Heart left ventricle (tissue), 16 donors: ENCODE results near the gene CYP20A1. TPM values are rescaled to one million over a fixed set of nuclear protein-coding genes. Genes with fewer than 3 reads are reported as not detected.

Source experiments
- ATAC-seq, 4 donors: fragments of 200-7000 bp; cut with Tn5 transposase; one replicate each; pipeline ENCODE4 v1.9.1; 2020 to 2022; ENCODE audit warnings: moderate library complexity in 4 of 4, mild to moderate bottlenecking in 3 of 4, moderate number of reproducible peaks in 1 of 4
- DNase-seq, 5 donors: peaks; one replicate each; pipeline ENCODE4 v3.0.0-alpha.2; 2020
- H3K27ac ChIP-seq, 12 donors: fragments of 200-600 bp; sonication (generic) in 4 of 12; one replicate each; pipeline versions ENCODE4 v1.5.0 to v1.8.0; 2016 to 2022; ENCODE audit warnings: mild to moderate bottlenecking in 2 of 12
- H3K27me3 ChIP-seq, 9 donors: fragments of 200-600 bp; sonication (generic) in 2 of 9; one replicate each; pipeline versions ENCODE4 v1.5.1 to v1.8.0; 2016 to 2022; ENCODE audit warnings: mild to moderate bottlenecking in 3 of 9
- H3K36me3 ChIP-seq, 9 donors: fragments of 200-600 bp; sonication (generic) in 2 of 9; one replicate each; pipeline versions ENCODE4 v1.5.0 to v1.8.0; 2018 to 2022; ENCODE audit warnings: mild to moderate bottlenecking in 2 of 9
- H3K4me1 ChIP-seq, 12 donors: fragments of 200-600 bp; sonication (generic) in 4 of 12; one replicate each; pipeline versions ENCODE4 v1.5.0 to v1.8.0; 2016 to 2022; ENCODE audit warnings: mild to moderate bottlenecking in 3 of 12
- H3K4me3 ChIP-seq, 12 donors: fragments of 200-600 bp; sonication (generic) in 4 of 12; one replicate each; pipeline versions ENCODE4 v1.5.0 to v1.8.0; 2017 to 2022; ENCODE audit warnings: mild to moderate bottlenecking in 9 of 12, moderate library complexity in 4 of 12
- H3K9me3 ChIP-seq, 12 donors: fragments of 200-600 bp; sonication (generic) in 4 of 12; one replicate each; pipeline versions ENCODE4 v1.5.0 to v1.8.0; 2016 to 2022; ENCODE audit warnings: mild to moderate bottlenecking in 1 of 12
- POLR2A ChIP-seq, 2 donors: fragments of 450-650 bp; IDR thresholded peaks; one replicate each; pipeline ENCODE4 v1.6.1; 2017; ENCODE audit warnings: antibody characterized with exemption in 2 of 2, mild to moderate bottlenecking in 2 of 2, moderate library complexity in 2 of 2
- WGBS, 4 donors: extraction: QIAGEN DNeasy Blood & Tissue Kit in 2 of 4; methylation state at CpG; one replicate each; pipeline versions ENCODE4 v1.1.5 to v1.1.7; 2013 to 2018; 5-methylcytosine and 5-hydroxymethylcytosine counted together
- intact Hi-C, 10 donors: fragments of 100-400 bp; cut with DNase I; formaldehyde crosslinking; loops; one replicate each; pipeline versions ENCODE4 v1.11.1 to v1.14.2; 2022
- polyA plus RNA-seq, 2 donors: library from polyadenylated mRNA; stranded (reverse); fragments of 200-250 nt; gene quantifications; one replicate each; pipeline ENCODE4 v1.2.3, GENCODE V29; 2013
- total RNA-seq, 9 donors: library from RNA; depleted of rRNA in 2 of 9; stranded (reverse); fragments of >200 nt in 2 of 9; fragmentation: NEBNext Ultra II Directional in 3 of 9; extraction: Animal tissue kit (Norgen Biotek cat#: 25700) in 3 of 9; gene quantifications; one replicate each; pipeline versions ENCODE4 v1.1.0 to v1.2.4, GENCODE V29; 2016 to 2023
- TF ChIP-seq, protein P1 (sequence below), 12 donors: fragments of 200-600 bp; sonication (generic) in 4 of 12; IDR thresholded peaks; one replicate each; pipeline versions ENCODE4 v1.5.0 to v1.8.0; 2018 to 2022; ENCODE audit warnings: antibody characterized with exemption in 12 of 12, mild to moderate bottlenecking in 5 of 12
- donor health status: ischemic (EF 13 %, LVEDD 7.1; RV severe dilation, severe dysfunction).
- donor health status: healthy with polysubstance abuse.
- donor health status: DM: no; HTN: yes; CAD: no.
- donor health status: DM: no; HTN: no; CAD: no.
- donor health status: ischemic (EF 25% LVEDD 6.9; RV normal size, moderate dysfunction).
- donor health status: ischemic (EF 25% LVEDD 5.7; RV mildly dilated, moderate dysfunction).
- donor health status: healthy.
- donor health status: DM: yes; HTN: yes; CAD: no.
- donor health status: ischemic (EF 35%, LVEDD 5.7; RV mildly dilated, moderate dysfunction).
- donor health status: nonischemic (EF 11% LVEDD 7.7; RV severe dilation, severe dysfunction).
- donor health status: DM: yes; HTN: yes; CAD: no.
- donor health status: PGD.
- donor health status: ischemic (EF 29% LVEDD 5.4; RV normal size, mild dysfunction).
- donor health status: nonischemic (EF 23%, LVEDD 6.1; RV moderate dilation, normal function).

Gene CYP20A1
- total and polyA plus RNA-seq, 11 donors, result 5.9 to 18.8 (median 13.8) TPM

DNA sequence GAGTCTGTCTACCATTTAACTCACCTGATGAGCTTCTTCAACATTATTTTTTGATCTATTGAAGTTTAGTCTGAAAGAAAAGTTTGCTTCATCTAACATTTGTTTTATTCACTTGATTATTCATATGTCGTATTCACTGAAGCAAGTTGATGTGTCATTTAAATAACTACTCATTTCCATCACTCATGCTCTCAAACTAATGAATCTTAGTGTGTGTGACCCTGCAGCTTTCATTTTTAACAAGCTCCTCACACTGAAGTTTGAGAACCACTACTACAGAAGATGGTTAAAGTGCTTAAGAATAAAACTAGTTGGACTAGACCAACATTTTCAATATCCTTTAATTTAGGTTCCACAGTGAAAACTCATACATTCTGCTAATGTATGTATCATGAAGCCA lies 87.5 kb downstream of the CYP20A1 start:
- WGBS, 4 donors, result 91 to 98% (median 97%) methylated on average over 1 of the region's 1 CpG
- ATAC-seq, result no peak
- DNase-seq, result no peak
- no peak overlapping the region for H3K4me3 ChIP-seq
- no peaks in the 10 kb centered on the region for H3K36me3 ChIP-seq
- H3K9me3 ChIP-seq, result no peaks in the 10 kb centered on the region
- no peak overlapping the region for H3K27ac ChIP-seq
- TF ChIP-seq POLR2A (IDR thresholded peaks at IDR 0.05), result no peak
- TF ChIP-seq, protein P1, sequence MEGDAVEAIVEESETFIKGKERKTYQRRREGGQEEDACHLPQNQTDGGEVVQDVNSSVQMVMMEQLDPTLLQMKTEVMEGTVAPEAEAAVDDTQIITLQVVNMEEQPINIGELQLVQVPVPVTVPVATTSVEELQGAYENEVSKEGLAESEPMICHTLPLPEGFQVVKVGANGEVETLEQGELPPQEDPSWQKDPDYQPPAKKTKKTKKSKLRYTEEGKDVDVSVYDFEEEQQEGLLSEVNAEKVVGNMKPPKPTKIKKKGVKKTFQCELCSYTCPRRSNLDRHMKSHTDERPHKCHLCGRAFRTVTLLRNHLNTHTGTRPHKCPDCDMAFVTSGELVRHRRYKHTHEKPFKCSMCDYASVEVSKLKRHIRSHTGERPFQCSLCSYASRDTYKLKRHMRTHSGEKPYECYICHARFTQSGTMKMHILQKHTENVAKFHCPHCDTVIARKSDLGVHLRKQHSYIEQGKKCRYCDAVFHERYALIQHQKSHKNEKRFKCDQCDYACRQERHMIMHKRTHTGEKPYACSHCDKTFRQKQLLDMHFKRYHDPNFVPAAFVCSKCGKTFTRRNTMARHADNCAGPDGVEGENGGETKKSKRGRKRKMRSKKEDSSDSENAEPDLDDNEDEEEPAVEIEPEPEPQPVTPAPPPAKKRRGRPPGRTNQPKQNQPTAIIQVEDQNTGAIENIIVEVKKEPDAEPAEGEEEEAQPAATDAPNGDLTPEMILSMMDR (IDR thresholded peaks at IDR 0.05), result no peak
- intact Hi-C loops, result loop anchor here in 1 of 10 donors (5.0 to 10.0 kb wide), 3 partner anchors 41 to 118 kb away; no protein-coding TSS in a partner anchor
- no peaks in the 10 kb centered on the region for H3K27me3 ChIP-seq
- H3K4me1 ChIP-seq, result peaks cover 0 to 30% (median 15%) of the 10 kb centered on the region in 12 donors

DNA sequence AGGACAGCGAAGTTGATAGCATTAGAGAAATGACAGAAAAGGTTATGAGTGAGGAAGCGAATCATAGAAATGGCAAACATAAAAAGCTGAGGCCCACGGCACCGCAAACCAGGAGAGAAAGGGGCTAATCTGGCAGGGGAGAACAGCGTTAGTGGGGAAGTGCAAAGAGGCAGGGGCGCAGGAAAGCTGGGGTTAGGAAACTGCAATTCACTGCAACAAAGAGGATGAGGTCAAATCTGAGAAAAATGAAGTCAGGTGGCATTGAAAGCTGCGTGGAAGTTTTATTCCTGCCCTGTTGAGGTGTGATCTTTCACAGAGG lies 88.7 kb downstream of the CYP20A1 start:
- H3K27me3 ChIP-seq, result no peaks in the 10 kb centered on the region
- H3K36me3 ChIP-seq, result no peaks in the 10 kb centered on the region
- DNase-seq (peak in 1 of 5 donors; percentile 24), ATAC-seq (peak in 3 of 4 donors; percentile 3 to 7 (median 6))
- WGBS, 4 donors, result 6 to 15% (median 11%) methylated on average over 7 of the region's 7 CpGs
- peak overlapping the region; percentile 66 to 100 (median 92) for H3K4me3 ChIP-seq
- no peak for TF ChIP-seq POLR2A (IDR thresholded peaks at IDR 0.05)
- TF ChIP-seq, protein P1 (IDR thresholded peaks at IDR 0.05), result no peak
- peaks cover 0 to 34% (median 15%) of the 10 kb centered on the region in 12 donors for H3K4me1 ChIP-seq
- intact Hi-C loops, result loop anchor here in 1 of 10 donors (5.0 to 10.0 kb wide), 3 partner anchors 40 to 117 kb away; no protein-coding TSS in a partner anchor
- peak overlapping the region; percentile 39 to 94 (median 87) for H3K27ac ChIP-seq
- no peaks in the 10 kb centered on the region for H3K9me3 ChIP-seq

DNA sequence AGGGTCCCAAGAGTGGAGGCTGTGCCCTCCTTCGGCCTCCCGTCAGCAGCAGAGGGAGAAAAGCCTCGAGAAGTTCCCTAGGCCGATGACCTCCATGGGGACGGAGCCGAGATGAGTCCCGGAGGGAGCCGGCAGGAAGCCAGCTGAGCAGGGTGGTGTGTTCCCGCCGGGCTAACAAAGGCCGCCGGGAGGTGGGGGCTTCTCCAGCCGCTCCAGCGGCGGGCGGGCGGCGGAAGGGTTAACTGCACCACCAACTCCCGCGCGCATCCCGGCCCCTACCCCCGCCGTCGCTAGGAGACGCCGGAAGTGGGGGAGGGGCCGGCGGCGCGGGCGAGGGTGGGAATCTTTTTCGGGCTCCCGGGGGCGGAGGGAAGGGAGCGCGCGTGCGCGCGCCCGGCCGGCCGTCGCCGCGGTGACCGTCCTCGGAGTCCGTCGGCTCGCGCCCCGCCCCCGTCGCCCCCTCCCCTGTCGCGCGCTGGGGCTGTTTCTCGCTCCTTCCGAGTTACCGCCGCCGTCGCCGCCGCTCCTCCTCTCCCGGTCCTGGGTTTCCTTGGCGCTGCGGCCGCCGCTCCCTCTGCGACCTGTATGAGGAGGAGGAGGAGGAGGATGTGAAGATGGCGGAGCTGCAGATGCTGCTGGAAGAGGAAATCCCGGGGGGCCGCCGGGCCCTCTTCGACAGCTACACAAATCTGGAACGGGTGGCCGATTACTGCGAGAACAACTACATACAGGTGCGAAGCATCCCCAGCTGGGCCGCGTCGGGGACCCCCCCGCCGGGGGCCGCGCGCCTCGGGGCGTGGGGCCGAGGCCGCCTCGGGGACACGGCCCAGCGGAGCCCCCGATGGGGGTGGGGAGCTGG lies 89.3 kb downstream of the CYP20A1 start, which contains the start of gene ABI2:
Gene ABI2 (plus strand): TSS at position 494 of the 859 bp plus-strand sequence. CDS start 121 bp downstream, at position 615.
- ATAC-seq (peak; percentile 82 to 97 (median 95)), DNase-seq (peak; percentile 89 to 93 (median 91))
- H3K27me3 ChIP-seq, result no peaks in the 10 kb centered on the region
- H3K9me3 ChIP-seq, result no peaks in the 10 kb centered on the region
- H3K27ac ChIP-seq, result peak within 1 kb of the TSS; percentile 39 to 94 (median 87)
- peak within 1 kb of the TSS; percentile 66 to 100 (median 92) for H3K4me3 ChIP-seq
- WGBS, 4 donors, result 0 to 1% (median 0%) methylated on average over 17 to 98 of the region's 98 CpGs
- intact Hi-C loops, result loop anchor here in 2 of 10 donors (2.0 to 10.0 kb wide), 4 partner anchors 39 to 117 kb away; partner anchors contain the start of gene CYP20A1 (in 2 of the 2)
- H3K36me3 ChIP-seq, result no peaks in the 10 kb centered on the region
- H3K4me1 ChIP-seq, result peaks cover 0 to 37% (median 18%) of the 10 kb centered on the region in 12 donors
- TF ChIP-seq, protein P1 (IDR thresholded peaks at IDR 0.05), result peak in 1 of 12 donors; percentile 11
- peak in 1 of 2 donors; percentile 35 for TF ChIP-seq POLR2A (IDR thresholded peaks at IDR 0.05)
